K562 (cell line): Measurements from ENCODE around the gene IL37. TPM values are rescaled to one million over a fixed set of nuclear protein-coding genes. Genes with fewer than 3 reads are reported as not detected.
"Not testable (repeated sequence)": the region's sequence is repeated elsewhere in the genome, so short reads cannot be mapped to it uniquely, and the experiment has no call there.

Experiments used
- ATAC-seq: fragments of 200-7000 bp; cut with Tn5 transposase; 3 replicates; pipeline ENCODE4 v1.9.1; 2020; ENCODE audit warnings: moderate library complexity
- BruUV-seq: library from RNA; stranded (reverse); fragments of 400-500 nt; replicated peaks from 2 replicates; lab custom pipeline; 2021; lab: Mats Ljungman, UMichigan
- CTCF ChIA-PET: fragments of 300-600 bp; formaldehyde crosslinking; extraction: SDS; loops from one replicate; lab custom pipeline; 2021; ENCODE audit warnings: low intra/inter-chr PET ratio; lab: Yijun Ruan, JAX
- POLR2A ChIA-PET: fragments of 300-600, 350-650 bp; sonication (Branson Sonifier 250); formaldehyde crosslinking; extraction: SDS; loops from one replicate; lab custom pipeline; 2021; ENCODE audit warnings: antibody characterized with exemption, inconsistent platforms; lab: Yijun Ruan, JAX
- DNase-seq, 4 experiments: peaks; one replicate each; pipeline versions ENCODE4 v3.0.0 to v3.0.0-alpha.2; 2011 to 2018; ENCODE audit warnings: low spot score in 3 of 4, mixed read lengths in 3 of 4; ENCODE audit errors: extremely low read depth in 1 of 4
- FAIRE-seq: peaks from 2 replicates; lab custom pipeline; 2011; peaks lifted over from hg19 to GRCh38; lab: Jason Lieb, UNC
- H2AFZ ChIP-seq: 2 replicates; pipeline ENCODE4 v1.6.0; 2011; ENCODE audit warnings: low read depth, low read length, control low read depth, inconsistent platforms
- H3K27ac ChIP-seq: fragments of 200-600 bp; 3 replicates; pipeline ENCODE4 v1.8.0; 2011; ENCODE audit warnings: low read depth, mild to moderate bottlenecking, control low read depth, inconsistent platforms, low read length, moderate library complexity, mixed read lengths; ENCODE audit errors: extremely low read depth
- H3K27me3 ChIP-seq, 2 experiments: fragments of 300-600 bp in 1 of 2; 2 replicates in 1 of 2; 3 replicates in 1 of 2; pipeline versions ENCODE4 v1.6.0 to v1.8.0; 2011; ENCODE audit warnings: inconsistent platforms in 2 of 2, low read length in 2 of 2, mild to moderate bottlenecking in 1 of 2, mixed read lengths in 1 of 2, moderate library complexity in 1 of 2; ENCODE audit not compliant: control insufficient read depth in 2 of 2, insufficient read depth in 2 of 2
- H3K36me3 ChIP-seq: fragments of 300-600 bp; 3 replicates; pipeline ENCODE4 v1.8.0; 2011; ENCODE audit warnings: mild to moderate bottlenecking, low read length, inconsistent platforms; ENCODE audit not compliant: control insufficient read depth, insufficient read depth
- H3K4me1 ChIP-seq, 2 experiments: fragments of 200-600 bp in 1 of 2; replicated peaks in 1 of 2; 2 replicates in 1 of 2; 3 replicates in 1 of 2; pipeline versions ENCODE4 v1.5.1 to v1.8.0; 2011; ENCODE audit warnings: inconsistent platforms in 2 of 2, low read length in 2 of 2, mild to moderate bottlenecking in 1 of 2, mixed read lengths in 1 of 2, moderate library complexity in 1 of 2; ENCODE audit not compliant: control insufficient read depth in 2 of 2, insufficient read depth in 2 of 2
- H3K4me2 ChIP-seq: 2 replicates; pipeline ENCODE4 v1.6.1; 2011; ENCODE audit warnings: low read length, control low read depth, inconsistent platforms, mixed read lengths; ENCODE audit not compliant: insufficient read depth
- H3K4me3 ChIP-seq: fragments of 200-600 bp; sonication (generic), shearing (Covaris generic); 2 replicates; pipeline ENCODE4 v1.5.1; 2016; ENCODE audit warnings: control low read depth, inconsistent platforms
- H3K79me2 ChIP-seq: fragments of 200-600 bp; 3 replicates; pipeline ENCODE4 v1.8.0; 2011; ENCODE audit warnings: low read length, inconsistent platforms; ENCODE audit not compliant: control insufficient read depth, insufficient read depth
- H3K9ac ChIP-seq, 2 experiments: 2 replicates each; pipeline versions ENCODE4 v1.6.0 to v1.6.1; 2011; ENCODE audit warnings: low read depth in 2 of 2, low read length in 2 of 2, control low read depth in 1 of 2, inconsistent platforms in 1 of 2, mild to moderate bottlenecking in 1 of 2, mixed read lengths in 1 of 2; ENCODE audit not compliant: insufficient read depth in 1 of 2
- H3K9me1 ChIP-seq: one replicate; pipeline ENCODE4 v1.6.0; 2011; ENCODE audit warnings: inconsistent platforms, mild to moderate bottlenecking, low read length, moderate library complexity; ENCODE audit not compliant: control insufficient read depth, insufficient read depth
- H3K9me3 ChIP-seq: replicated peaks from 2 replicates; pipeline ENCODE4 v1.5.1; 2011; ENCODE audit warnings: low read depth, low read length, inconsistent platforms; ENCODE audit not compliant: control insufficient read depth, insufficient read depth
- H4K20me1 ChIP-seq: replicated peaks from 2 replicates; pipeline ENCODE4 v1.6.1; 2011; ENCODE audit warnings: low read length, inconsistent platforms, mixed read lengths; ENCODE audit not compliant: control insufficient read depth, insufficient read depth
- CBFA2T3 ChIP-seq: fragments of 450-650 bp; IDR thresholded peaks from 2 replicates; pipeline ENCODE4 v1.6.1; 2017
- GTF2A2 ChIP-seq: IDR thresholded peaks from 2 replicates; pipeline ENCODE4 v1.6.1; 2016; ENCODE audit warnings: mild to moderate bottlenecking, missing genetic modification characterization, missing compliant biosample characterization
- ILK ChIP-seq: fragments of 450-650 bp; IDR thresholded peaks from 2 replicates; pipeline ENCODE4 v1.6.1; 2016; ENCODE audit warnings: missing genetic modification characterization, low read depth, mild to moderate bottlenecking, missing compliant biosample characterization, moderate library complexity, borderline replicate concordance
- NR2C1 ChIP-seq, 2 experiments: fragments of 450-650 bp; IDR thresholded peaks; 2 replicates each; pipeline ENCODE4 v1.6.1; 2017; ENCODE audit warnings: mild to moderate bottlenecking in 2 of 2, antibody characterized with exemption in 1 of 2, inconsistent platforms in 1 of 2, missing compliant biosample characterization in 1 of 2, missing genetic modification characterization in 1 of 2
- NR4A1 ChIP-seq, 2 experiments: fragments of 250-450 bp in 1 of 2; fragments of 450-650 bp in 1 of 2; sonication (Bioruptor Pico) in 1 of 2; IDR thresholded peaks; 2 replicates each; pipeline versions ENCODE4 v1.4.0 to v1.6.1; 2016 to 2020; ENCODE audit warnings: mild to moderate bottlenecking in 2 of 2, missing compliant biosample characterization in 1 of 2, missing genetic modification characterization in 1 of 2, moderate library complexity in 1 of 2
- PTTG1 ChIP-seq: fragments of 450-650 bp; IDR thresholded peaks from 2 replicates; pipeline ENCODE4 v1.6.1; 2016; ENCODE audit warnings: low read depth, mild to moderate bottlenecking, missing genetic modification characterization, missing compliant biosample characterization
- PYGO2 ChIP-seq: fragments of 450-650 bp; IDR thresholded peaks from 2 replicates; pipeline ENCODE4 v1.6.1; 2016; ENCODE audit warnings: mild to moderate bottlenecking, missing genetic modification characterization, moderate library complexity, missing compliant biosample characterization
- ZNF589 ChIP-seq: fragments of 200-800 bp; sonication (Bioruptor generic); IDR thresholded peaks from 2 replicates; pipeline ENCODE4 v1.6.1; 2016; ENCODE audit warnings: low read depth, missing genetic modification characterization, missing compliant biosample characterization
- ZNF668 ChIP-seq: fragments of 250-450 bp; sonication (Bioruptor Pico); IDR thresholded peaks from 2 replicates; pipeline ENCODE4 v1.8.0; 2022; ENCODE audit warnings: mild to moderate bottlenecking, inconsistent platforms
- WGBS: fragments of 100-300 bp; shearing (Covaris generic); methylation state at CpG from one replicate; pipeline ENCODE4 v1.1.6; 2016; ENCODE audit warnings: low coverage, mixed read lengths; ENCODE audit not compliant: insufficient coverage; ENCODE audit errors: missing lambda C conversion rate; 5-methylcytosine and 5-hydroxymethylcytosine counted together
- in situ Hi-C: fragments of 300-500 bp; cut with MboI; formaldehyde crosslinking; loops from 4 replicates; pipeline ENCODE4 v1.15.0; 2018; ENCODE audit warnings: inconsistent platforms, mixed read lengths
- intact Hi-C: fragments of 100-400 bp; cut with micrococcal nuclease; formaldehyde crosslinking; loops from 2 replicates; pipeline ENCODE4 v1.14.2; 2022
- polyA plus RNA-seq, 8 experiments: library from polyadenylated mRNA; depleted of rRNA in 4 of 8; stranded (reverse) in 5 of 8; unstranded in 3 of 8; fragments of >200 nt; fragmentation: Nextera tagmentation in 2 of 8; fragmentation: Illumina TruSeq in 1 of 8; extraction: Ambion mirVana in 2 of 8; extraction: Trizol in 1 of 8; gene quantifications; 2 replicates each; pipeline versions ENCODE4 v1.2.1 to v1.2.3, GENCODE V29; 2011 to 2014; ENCODE audit warnings: inconsistent platforms in 1 of 8, missing spikeins in 1 of 8
- total RNA-seq, 7 experiments: library from RNA; depleted of rRNA in 6 of 7; stranded (reverse); fragments of >200 nt in 6 of 7; fragmentation: Illumina TruSeq in 2 of 7; extraction: Trizol in 2 of 7; gene quantifications; 2 replicates each; pipeline versions ENCODE4 v1.2.1 to v1.2.3, GENCODE V29; 2011 to 2021; ENCODE audit warnings: low replicate concordance in 1 of 7
- TF ChIP-seq, protein P1 (sequence below): fragments of 450-650 bp; IDR thresholded peaks from 2 replicates; pipeline ENCODE4 v1.6.1; 2016; ENCODE audit warnings: missing biosample characterization, missing genetic modification characterization
- TF ChIP-seq, protein P2 (sequence below): fragments of 250-450 bp; sonication (Bioruptor Pico); IDR thresholded peaks from 2 replicates; pipeline ENCODE4 v1.8.0; 2022; ENCODE audit warnings: inconsistent platforms
- TF ChIP-seq, protein P3 (sequence below), 3 experiments: fragments of 200-800 bp in 1 of 3; sonication (Bioruptor generic) in 1 of 3; sonication (generic) in 1 of 3; formaldehyde crosslinking in 1 of 3; IDR thresholded peaks; 2 replicates each; pipeline versions ENCODE4 v1.6.1 to v1.8.0; 2016 to 2022; ENCODE audit warnings: mild to moderate bottlenecking in 2 of 3, missing compliant biosample characterization in 2 of 3, missing genetic modification characterization in 2 of 3, missing genetic modification reagents in 1 of 3

The IL37 gene
- total and polyA plus RNA-seq, 9 of the 15 experiments (the other 6 are each of a cell fraction or from before 2014, with no cell fraction given) = not detected

DNA sequence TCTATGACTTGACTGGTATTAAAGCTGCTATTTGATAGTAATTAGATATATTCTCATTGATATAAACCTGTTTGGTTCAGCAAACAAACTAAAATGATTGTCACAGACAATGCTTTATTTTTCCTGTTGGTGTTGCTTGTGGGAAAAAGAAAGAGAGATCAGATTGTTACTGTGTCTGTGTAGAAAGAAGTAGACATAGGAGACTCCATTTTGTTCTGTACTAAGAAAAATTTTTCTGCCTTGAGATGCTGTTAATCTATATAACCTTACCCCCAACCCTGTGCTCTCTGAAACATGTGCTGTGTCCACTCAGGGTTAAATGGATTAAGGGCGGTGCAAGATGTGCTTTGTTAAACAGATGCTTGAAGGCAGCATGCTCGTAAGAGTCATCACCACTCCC is 23.2 kb downstream of the IL37 start:
- intact Hi-C loops; CTCF ChIA-PET; H2AFZ ChIP-seq; H3K27ac ChIP-seq; H3K9me1 ChIP-seq; H3K79me2 ChIP-seq; POLR2A ChIA-PET; H3K36me3 ChIP-seq; ATAC-seq; H3K4me3 ChIP-seq; H4K20me1 ChIP-seq; BruUV-seq; in situ Hi-C loops; H3K27me3 ChIP-seq; H3K4me2 ChIP-seq; H3K9ac ChIP-seq; H3K9me3 ChIP-seq; FAIRE-seq; DNase-seq; TF ChIP-seq NR2C1 (IDR thresholded peaks at IDR 0.05); NR4A1 (CRISPR knock-in tag; IDR thresholded peaks at IDR 0.05): not testable (repeated sequence)
- H3K4me1 ChIP-seq = peaks cover 0 to 14% of the 10 kb centered on the region in 2 experiments; a peak in 2 of 5 replicates
- 6% methylated on average over 2 of the region's 2 CpGs for WGBS
- peak; percentile 69; the same call in 1 of the 2 replicates for TF ChIP-seq PYGO2 (tag)
- TF ChIP-seq, protein P1, sequence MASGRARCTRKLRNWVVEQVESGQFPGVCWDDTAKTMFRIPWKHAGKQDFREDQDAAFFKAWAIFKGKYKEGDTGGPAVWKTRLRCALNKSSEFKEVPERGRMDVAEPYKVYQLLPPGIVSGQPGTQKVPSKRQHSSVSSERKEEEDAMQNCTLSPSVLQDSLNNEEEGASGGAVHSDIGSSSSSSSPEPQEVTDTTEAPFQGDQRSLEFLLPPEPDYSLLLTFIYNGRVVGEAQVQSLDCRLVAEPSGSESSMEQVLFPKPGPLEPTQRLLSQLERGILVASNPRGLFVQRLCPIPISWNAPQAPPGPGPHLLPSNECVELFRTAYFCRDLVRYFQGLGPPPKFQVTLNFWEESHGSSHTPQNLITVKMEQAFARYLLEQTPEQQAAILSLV (tag) = peak; percentile 58; the same call in 1 of the 2 replicates
- TF ChIP-seq ZNF589 (CRISPR knock-in tag) = 0 out of 2 replicates have a peak, but pooled peaks have one; percentile 48
- peak; percentile 65; the same call in 1 of the 2 replicates for TF ChIP-seq NR2C1 (tag; IDR thresholded peaks at IDR 0.05)
- TF ChIP-seq ZNF668 (CRISPR knock-in tag) = 0 out of 2 replicates have a peak, but pooled peaks have one; percentile 62
- TF ChIP-seq CBFA2T3 = peak; percentile 44; the same call in 1 of the 2 replicates
- TF ChIP-seq, protein P2, sequence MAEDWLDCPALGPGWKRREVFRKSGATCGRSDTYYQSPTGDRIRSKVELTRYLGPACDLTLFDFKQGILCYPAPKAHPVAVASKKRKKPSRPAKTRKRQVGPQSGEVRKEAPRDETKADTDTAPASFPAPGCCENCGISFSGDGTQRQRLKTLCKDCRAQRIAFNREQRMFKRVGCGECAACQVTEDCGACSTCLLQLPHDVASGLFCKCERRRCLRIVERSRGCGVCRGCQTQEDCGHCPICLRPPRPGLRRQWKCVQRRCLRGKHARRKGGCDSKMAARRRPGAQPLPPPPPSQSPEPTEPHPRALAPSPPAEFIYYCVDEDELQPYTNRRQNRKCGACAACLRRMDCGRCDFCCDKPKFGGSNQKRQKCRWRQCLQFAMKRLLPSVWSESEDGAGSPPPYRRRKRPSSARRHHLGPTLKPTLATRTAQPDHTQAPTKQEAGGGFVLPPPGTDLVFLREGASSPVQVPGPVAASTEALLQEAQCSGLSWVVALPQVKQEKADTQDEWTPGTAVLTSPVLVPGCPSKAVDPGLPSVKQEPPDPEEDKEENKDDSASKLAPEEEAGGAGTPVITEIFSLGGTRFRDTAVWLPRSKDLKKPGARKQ (CRISPR knock-in tag) = 0 out of 2 replicates have a peak, but pooled peaks have one; percentile 58
- TF ChIP-seq, protein P3, sequence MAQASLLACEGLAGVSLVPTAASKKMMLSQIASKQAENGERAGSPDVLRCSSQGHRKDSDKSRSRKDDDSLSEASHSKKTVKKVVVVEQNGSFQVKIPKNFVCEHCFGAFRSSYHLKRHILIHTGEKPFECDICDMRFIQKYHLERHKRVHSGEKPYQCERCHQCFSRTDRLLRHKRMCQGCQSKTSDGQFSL (CRISPR knock-in tag; IDR thresholded peaks at IDR 0.05) = not testable (repeated sequence)
- TF ChIP-seq, protein P3 (tag; IDR thresholded peaks at IDR 0.05) = peak in 1 of 2 experiments; percentile 43; a peak in 1 of 4 replicates
- TF ChIP-seq PTTG1 (tag) = 0 out of 2 replicates have a peak, but pooled peaks have one; percentile 50
- TF ChIP-seq NR4A1 (tag; IDR thresholded peaks at IDR 0.05) = peak; percentile 84; the same call in 1 of the 2 replicates
- TF ChIP-seq GTF2A2 (tag) = 0 out of 2 replicates have a peak, but pooled peaks have one; percentile 54
- peak; percentile 54; the same call in 1 of the 2 replicates for TF ChIP-seq ILK
